Sigmoid colon (tissue), 7 donors: ENCODE data around the gene DCTN1. TPM values are rescaled to one million over a fixed set of nuclear protein-coding genes. Genes with fewer than 3 reads are reported as not detected.

Experiments
- DNase-seq: peaks from one replicate; pipeline ENCODE4 v3.0.0-alpha.2; 2019
- H3K27ac ChIP-seq, 4 donors: fragments of 200-600 bp; sonication (generic); one replicate each; pipeline ENCODE4 v1.5.1; 2016 to 2019; ENCODE audit warnings: mild to moderate bottlenecking in 1 of 4
- H3K27me3 ChIP-seq, 3 donors: fragments of 200-600 bp; sonication (generic); one replicate each; pipeline ENCODE4 v1.5.1; 2019; ENCODE audit warnings: mild to moderate bottlenecking in 1 of 3
- H3K36me3 ChIP-seq, 4 donors: fragments of 200-600 bp; sonication (generic); one replicate each; pipeline ENCODE4 v1.5.1; 2016 to 2019
- H3K4me1 ChIP-seq, 4 donors: fragments of 200-600 bp; sonication (generic); one replicate each; pipeline ENCODE4 v1.5.1; 2017 to 2019
- H3K4me3 ChIP-seq, 4 donors: fragments of 200-600 bp; sonication (generic); one replicate each; pipeline ENCODE4 v1.5.1; 2017 to 2019; ENCODE audit warnings: mild to moderate bottlenecking in 2 of 4, moderate library complexity in 1 of 4
- H3K9me3 ChIP-seq, 4 donors: fragments of 200-600 bp in 3 of 4; sonication (generic) in 3 of 4; one replicate each; pipeline versions ENCODE4 v1.5.1 to v1.6.1; 2013 to 2019
- CTCF ChIP-seq, 4 experiments: fragments of 450-650 bp in 3 of 4; fragments of 200-600 bp in 1 of 4; IDR thresholded peaks; one replicate each; pipeline ENCODE4 v1.5.1; 2016 to 2019; ENCODE audit warnings: antibody characterized with exemption in 4 of 4, mild to moderate bottlenecking in 3 of 4, moderate library complexity in 2 of 4
- EP300 ChIP-seq, 4 donors: sonication (generic); formaldehyde crosslinking; IDR thresholded peaks; one replicate each; pipeline ENCODE4 v1.6.1; 2017; ENCODE audit warnings: antibody characterized with exemption in 4 of 4
- POLR2A ChIP-seq, 2 donors: fragments of 450-650 bp; IDR thresholded peaks; one replicate each; pipeline ENCODE4 v1.6.1; 2016; ENCODE audit warnings: antibody characterized with exemption in 2 of 2, mild to moderate bottlenecking in 2 of 2, moderate library complexity in 2 of 2
- POLR2AphosphoS5 ChIP-seq, 4 donors: sonication (generic); formaldehyde crosslinking; IDR thresholded peaks; one replicate each; pipeline ENCODE4 v1.6.1; 2017; ENCODE audit warnings: antibody characterized with exemption in 4 of 4
- WGBS, 2 donors: extraction: QIAGEN DNeasy Blood & Tissue Kit; methylation state at CpG; one replicate each; pipeline ENCODE4 v1.1.7; 2013; 5-methylcytosine and 5-hydroxymethylcytosine counted together
- intact Hi-C: fragments of 100-400 bp; cut with DNase I; formaldehyde crosslinking; loops from one replicate; pipeline ENCODE4 v1.15.1; 2023
- polyA plus RNA-seq, 3 donors: library from polyadenylated mRNA; stranded (reverse); fragments of 200-250 nt; gene quantifications; one replicate each; pipeline ENCODE4 v1.2.3, GENCODE V29; 2013
- total RNA-seq, 4 donors: library from RNA; depleted of rRNA; stranded (reverse); fragments of >200 nt; gene quantifications; one replicate each; pipeline ENCODE4 v1.1.0, GENCODE V29; 2016
- donor health status: healthy with polysubstance abuse.
- donor health status: Bipolar disorder and iron deficiency.
- donor health status: healthy.

Gene DCTN1
- total and polyA plus RNA-seq, 7 donors = 67.3 to 137 (median 99.2) TPM

GRCh38 chr2:74325815-74326214 is 54.3 kb downstream of the DCTN1 start:
- WGBS, 2 donors = 85 to 96% methylated on average over 2 of the region's 2 CpGs
- Histone ChIP-seq H3K9me3 (no peaks in the 10 kb centered on the region), H3K4me3 (no peak overlapping the region), H3K27ac (no peak overlapping the region), H3K27me3 (no peaks in the 10 kb centered on the region), H3K4me1 (no peaks in the 10 kb centered on the region), H3K36me3 (peaks cover 0 to 31% (median 3%) of the 10 kb centered on the region in 4 donors)
- intact Hi-C loops = no loop called here
- DNase-seq = no peak
- TF ChIP-seq CTCF (IDR thresholded peaks at IDR 0.05) (no peak), EP300 (IDR thresholded peaks at IDR 0.05) (no peak), POLR2AphosphoS5 (IDR thresholded peaks at IDR 0.05) (no peak), POLR2A (IDR thresholded peaks at IDR 0.05) (no peak)

GRCh38 chr2:74321737-74322136 is 58.4 kb downstream of the DCTN1 start:
- no peak overlapping the region for H3K27ac ChIP-seq
- WGBS, 2 donors = 94 to 95% methylated on average over 2 of the region's 2 CpGs
- no peak for DNase-seq
- TF ChIP-seq EP300 (IDR thresholded peaks at IDR 0.05) (no peak), POLR2AphosphoS5 (IDR thresholded peaks at IDR 0.05) (no peak)
- no peaks in the 10 kb centered on the region for H3K27me3 ChIP-seq
- H3K4me1 ChIP-seq = no peaks in the 10 kb centered on the region
- no peak overlapping the region for H3K4me3 ChIP-seq
- no peaks in the 10 kb centered on the region for H3K36me3 ChIP-seq
- no peaks in the 10 kb centered on the region for H3K9me3 ChIP-seq
- intact Hi-C loops = no loop called here

- DNase-seq = no peak
- no peaks in the 10 kb centered on the region for H3K4me1 ChIP-seq
- H3K9me3 ChIP-seq = no peaks in the 10 kb centered on the region
- no peak overlapping the region for H3K4me3 ChIP-seq
- no peak for TF ChIP-seq CTCF (IDR thresholded peaks at IDR 0.05)
- no peak for TF ChIP-seq POLR2A (IDR thresholded peaks at IDR 0.05)
- H3K27me3 ChIP-seq = no peaks in the 10 kb centered on the region
- H3K36me3 ChIP-seq = peaks cover 0 to 17% (median 0%) of the 10 kb centered on the region in 4 donors
- H3K27ac ChIP-seq = no peak overlapping the region
- intact Hi-C loops = no loop called here
Observed at GRCh38 chr2:74317701-74318100, 62.4 kb downstream of the DCTN1 start.

- H3K9me3 ChIP-seq = no peaks in the 10 kb centered on the region
- TF ChIP-seq CTCF (IDR thresholded peaks at IDR 0.05) (no peak), POLR2AphosphoS5 (IDR thresholded peaks at IDR 0.05) (no peak), EP300 (IDR thresholded peaks at IDR 0.05) (no peak)
- WGBS, 2 donors = 49 to 64% methylated on average over 6 of the region's 6 CpGs
- no peak overlapping the region for H3K4me3 ChIP-seq
- peaks cover 0 to 17% (median 0%) of the 10 kb centered on the region in 4 donors for H3K36me3 ChIP-seq
- H3K27me3 ChIP-seq = no peaks in the 10 kb centered on the region
- intact Hi-C loops = no loop called here
- DNase-seq = no peak
- no peak overlapping the region for H3K27ac ChIP-seq
- no peaks in the 10 kb centered on the region for H3K4me1 ChIP-seq
Observed at GRCh38 chr2:74316627-74317295, 63.4 kb downstream of the DCTN1 start.

- no peaks in the 10 kb centered on the region for H3K27me3 ChIP-seq
- no peaks in the 10 kb centered on the region for H3K9me3 ChIP-seq
- H3K36me3 ChIP-seq = peaks cover 0 to 17% (median 0%) of the 10 kb centered on the region in 4 donors
- 87 to 90% methylated on average over 5 of the region's 5 CpGs for WGBS, 2 donors
- no peak overlapping the region for H3K27ac ChIP-seq
- intact Hi-C loops = no loop called here
- no peaks in the 10 kb centered on the region for H3K4me1 ChIP-seq
- no peak for DNase-seq
- no peak overlapping the region for H3K4me3 ChIP-seq
- TF ChIP-seq POLR2A (IDR thresholded peaks at IDR 0.05) = no peak
- no peak for TF ChIP-seq CTCF (IDR thresholded peaks at IDR 0.05)
- no peak for TF ChIP-seq EP300 (IDR thresholded peaks at IDR 0.05)
- no peak for TF ChIP-seq POLR2AphosphoS5 (IDR thresholded peaks at IDR 0.05)
Observed at GRCh38 chr2:74314107-74314506, 66.0 kb downstream of the DCTN1 start.
